B cell (primary cell): ENCODE measurements around the gene PPP1R16B. TPM values are rescaled to one million over a fixed set of nuclear protein-coding genes. Genes with fewer than 3 reads are reported as not detected.

Experiments
- ATAC-seq: fragments of 200-7000 bp; cut with Tn5 transposase; one replicate; pipeline ENCODE4 v1.10.0; 2021; ENCODE audit warnings: low read depth, mild to moderate bottlenecking, moderate number of reproducible peaks, moderate library complexity
- CTCF ChIA-PET: fragments of 350-600 bp; sonication (Branson Sonifier 250); formaldehyde crosslinking; loops from one replicate; lab custom pipeline; 2021; ENCODE audit warnings: antibody characterized with exemption, inconsistent platforms; lab: Charles Lee
- POLR2A ChIA-PET: fragments of 350-600 bp; sonication (Branson Sonifier 250); formaldehyde crosslinking; loops from one replicate; lab custom pipeline; 2021; ENCODE audit warnings: antibody characterized with exemption; lab: Charles Lee
- DNase-seq: peaks from one replicate; pipeline ENCODE4 v3.0.0; 2013
- H2AFZ ChIP-seq: 2 replicates; pipeline ENCODE4 v1.6.1; 2012; ENCODE audit warnings: mild to moderate bottlenecking, low read depth, low read length; ENCODE audit not compliant: insufficient read depth, poor library complexity, severe bottlenecking
- H3K27ac ChIP-seq, 2 donors: 1 replicate in 1 of 2; 2 replicates in 1 of 2; pipeline ENCODE4 v1.5.1; 2012 to 2013; ENCODE audit warnings: low read length in 2 of 2, mild to moderate bottlenecking in 2 of 2, moderate library complexity in 1 of 2
- H3K27me3 ChIP-seq, 4 experiments: fragments of 200-600 bp in 1 of 4; sonication (generic) in 1 of 4; replicated peaks in 1 of 4; 1 replicate in 2 of 4; 2 replicates in 2 of 4; pipeline versions ENCODE4 v1.6.1 to v1.7.0; 2013 to 2016; ENCODE audit warnings: low read length in 3 of 4, mild to moderate bottlenecking in 2 of 4, mixed read lengths in 1 of 4, moderate library complexity in 1 of 4; ENCODE audit not compliant: insufficient read depth in 4 of 4, control insufficient read depth in 3 of 4; ENCODE audit errors: control extremely low read depth in 1 of 4
- H3K36me3 ChIP-seq, 2 experiments: replicated peaks in 1 of 2; 1 replicate in 1 of 2; 2 replicates in 1 of 2; pipeline versions ENCODE4 v1.6.1 to v1.7.1; 2013; ENCODE audit warnings: low read length in 1 of 2; ENCODE audit not compliant: insufficient read depth in 2 of 2, control insufficient read depth in 1 of 2; ENCODE audit errors: control extremely low read depth in 1 of 2, extremely low read depth in 1 of 2
- H3K4me1 ChIP-seq, 2 donors: fragments of 200-600 bp in 1 of 2; sonication (generic) in 1 of 2; 1 replicate in 1 of 2; 2 replicates in 1 of 2; pipeline versions ENCODE4 v1.5.1 to v1.6.1; 2013 to 2017; ENCODE audit warnings: low read length in 2 of 2; ENCODE audit not compliant: control insufficient read depth in 2 of 2, insufficient read depth in 2 of 2
- H3K4me2 ChIP-seq: replicated peaks from 2 replicates; pipeline ENCODE3; 2012; ENCODE audit warnings: mild to moderate bottlenecking, low read depth, low read length; ENCODE audit not compliant: poor library complexity, severe bottlenecking
- H3K4me3 ChIP-seq, 5 experiments: fragments of 200-600 bp in 1 of 5; sonication (generic) in 1 of 5; 1 replicate in 3 of 5; 2 replicates in 2 of 5; pipeline versions ENCODE4 v1.5.1 to v1.7.0; 2011 to 2016; ENCODE audit warnings: low read length in 4 of 5, mild to moderate bottlenecking in 4 of 5, low read depth in 2 of 5, control low read depth in 1 of 5, moderate library complexity in 1 of 5; ENCODE audit not compliant: insufficient read depth in 1 of 5; ENCODE audit errors: control extremely low read depth in 1 of 5, extremely low read depth in 1 of 5
- H3K79me2 ChIP-seq: fragments of 200-600 bp; sonication (generic); one replicate; pipeline ENCODE4 v1.6.0; 2016; ENCODE audit warnings: low read length; ENCODE audit not compliant: control insufficient read depth, insufficient read depth
- H3K9ac ChIP-seq: fragments of 200-600 bp; sonication (generic); 2 replicates; pipeline ENCODE4 v1.6.1; 2017; ENCODE audit warnings: mild to moderate bottlenecking, low read length, moderate library complexity
- H3K9me3 ChIP-seq, 3 donors: one replicate each; pipeline versions ENCODE4 v1.6.1 to v1.7.1; 2013; ENCODE audit warnings: low read length in 2 of 3; ENCODE audit not compliant: control insufficient read depth in 2 of 3, insufficient read depth in 1 of 3; ENCODE audit errors: control extremely low read depth in 1 of 3
- H4K20me1 ChIP-seq: 2 replicates; pipeline ENCODE4 v1.6.0; 2012; ENCODE audit warnings: mild to moderate bottlenecking, low read length; ENCODE audit not compliant: insufficient read depth, control insufficient read depth, poor library complexity, severe bottlenecking
- H3K27ac Mint-ChIP-seq: one replicate; pipeline ENCODE4 v1.8.0; 2021; ENCODE audit warnings: mixed read lengths
- H3K27me3 Mint-ChIP-seq: one replicate; pipeline ENCODE4 v1.8.0; 2021; ENCODE audit warnings: mixed read lengths
- H3K4me1 Mint-ChIP-seq: one replicate; pipeline ENCODE4 v1.8.0; 2021; ENCODE audit warnings: mixed read lengths
- H3K4me3 Mint-ChIP-seq: one replicate; pipeline ENCODE4 v1.8.0; 2021; ENCODE audit warnings: mixed read lengths
- H3K9me3 Mint-ChIP-seq: one replicate; pipeline ENCODE4 v1.8.0; 2022; ENCODE audit warnings: mixed read lengths; ENCODE audit not compliant: insufficient read depth
- CTCF ChIP-seq: fragments of 200-600 bp; IDR thresholded peaks from one replicate; pipeline ENCODE4 v1.8.0; 2022; ENCODE audit warnings: antibody characterized with exemption, mild to moderate bottlenecking
- EZH2 ChIP-seq: IDR thresholded peaks from 2 replicates; pipeline ENCODE4 v1.6.1; 2012; ENCODE audit warnings: borderline replicate concordance, low read depth, mild to moderate bottlenecking, moderate library complexity, low read length; ENCODE audit not compliant: insufficient read depth, poor library complexity, severe bottlenecking
- WGBS: methylation state at CpG from one replicate; pipeline ENCODE4 v1.1.5; 2013; ENCODE audit warnings: missing lambda C conversion rate; ENCODE audit not compliant: insufficient coverage; 5-methylcytosine and 5-hydroxymethylcytosine counted together
- intact Hi-C: fragments of 100-400 bp; cut with micrococcal nuclease; formaldehyde crosslinking; loops from one replicate; pipeline ENCODE4 v1.10.0; 2022
- polyA plus RNA-seq: library from polyadenylated mRNA; depleted of rRNA; stranded (reverse); fragments of >200 nt; gene quantifications from 2 replicates; pipeline ENCODE4 v1.2.3, GENCODE V29; 2012
- total RNA-seq, 2 donors: library from RNA; stranded (reverse); fragments of 120-200 nt in 1 of 2; gene quantifications; 1 replicate in 1 of 2; 2 replicates in 1 of 2; pipeline versions ENCODE4 v1.2.3 to v1.2.4, GENCODE V29; 2013 to 2022

Gene PPP1R16B
- total and polyA plus RNA-seq, 2 donors (not counting 1 experiment from before 2014, with no cell fraction given), result 58.8 to 108 TPM

DNA sequence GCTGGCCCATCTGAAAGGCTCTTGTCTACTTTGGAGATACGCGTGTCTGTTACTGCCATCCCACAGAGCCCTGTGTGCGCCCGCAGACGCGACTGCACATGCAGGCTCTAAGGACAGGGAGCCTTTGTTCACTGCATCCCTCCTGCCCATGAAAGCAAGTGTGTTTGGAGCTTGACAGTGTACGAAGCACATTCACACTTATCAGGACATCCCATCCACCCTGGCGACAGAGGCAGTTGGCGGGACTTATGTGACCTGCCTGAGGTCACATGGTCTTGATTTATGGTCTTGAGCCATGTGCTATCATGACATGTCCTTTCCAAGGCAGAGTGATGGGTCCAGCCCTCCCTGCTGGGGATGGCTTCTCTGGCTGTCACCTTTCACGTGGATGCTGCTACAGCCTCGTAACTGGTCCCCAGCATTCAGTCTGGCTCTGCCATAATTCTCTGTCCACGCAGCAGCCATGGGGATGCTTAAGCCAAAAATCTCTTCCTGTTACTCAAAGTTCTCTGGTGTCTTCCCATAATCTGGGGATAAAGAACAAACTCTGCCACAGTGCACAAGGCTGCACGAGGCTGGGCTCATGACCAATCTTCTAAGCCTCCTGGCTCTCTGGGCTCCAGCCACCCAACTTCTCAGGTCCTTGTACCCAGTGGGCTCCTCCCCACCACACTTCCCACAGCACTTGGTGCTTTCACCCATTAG lies 84.4 kb downstream of the PPP1R16B start:
- no peak overlapping the region for H3K4me3 Mint-ChIP-seq
- Histone ChIP-seq H3K79me2 (peaks cover 90% of the 10 kb centered on the region), H3K4me2 (no peak overlapping the region), H2AFZ (no peak overlapping the region), H3K9me3 (peaks cover 0 to 4% (median 4%) of the 10 kb centered on the region in 3 donors), H3K9ac (no peak overlapping the region), H3K27ac (peak overlapping the region; percentile 22 to 57), H3K4me1 (peaks cover 49 to 88% of the 10 kb centered on the region in 2 donors), H3K27me3 (no peaks in the 10 kb centered on the region), H3K36me3 (peaks cover 2 to 48% of the 10 kb centered on the region in 2 experiments), H3K4me3 (no peak overlapping the region), H4K20me1 (peaks cover 14% of the 10 kb centered on the region)
- H3K4me1 Mint-ChIP-seq, result peaks cover 77% of the 10 kb centered on the region
- no peak for ATAC-seq
- CTCF ChIA-PET, result interaction anchor here (1.4 to 11.0 kb wide), 6 partner anchors 9 to 83 kb away, joined by 4 to 141 read pairs (median 99); partner anchors contain the start of gene PPP1R16B
- POLR2A ChIA-PET, result interaction anchor here (0.6 to 3.9 kb wide), 3 partner anchors 9 to 47 kb away, joined by 5 to 37 read pairs (median 20); no protein-coding TSS in a partner anchor
- H3K27me3 Mint-ChIP-seq, result no peaks in the 10 kb centered on the region
- H3K27ac Mint-ChIP-seq, result peak overlapping the region; percentile 87
- DNase-seq, result no peak
- TF ChIP-seq EZH2 (no peak), CTCF (no peak)
- intact Hi-C loops, result loop anchor here (5.0 kb wide), 2 partner anchors 63 to 143 kb away; partner anchors contain the start of gene ACTR5
- no peaks in the 10 kb centered on the region for H3K9me3 Mint-ChIP-seq
- WGBS, result 94% methylated on average over 13 of the region's 13 CpGs

DNA sequence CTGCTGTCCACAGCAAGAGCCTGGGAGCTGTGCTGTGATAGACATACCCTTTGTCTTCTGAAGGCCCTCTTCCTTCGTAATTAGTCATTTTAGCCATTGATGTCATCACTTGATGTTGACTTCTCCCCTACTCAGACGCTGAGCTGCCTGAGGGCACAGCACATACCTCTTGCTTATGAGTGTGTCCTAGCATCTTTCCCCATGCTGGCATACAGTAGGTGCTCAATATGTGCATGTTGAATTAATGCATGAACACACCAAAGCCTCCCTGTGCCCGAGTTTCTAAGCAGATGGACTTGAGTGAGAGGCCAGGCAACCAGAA lies 85.0 kb downstream of the PPP1R16B start:
- peaks cover 14% of the 10 kb centered on the region for H4K20me1 ChIP-seq
- Mint-ChIP-seq H3K4me3 (no peak overlapping the region), H3K27ac (peak overlapping the region; percentile 87), H3K9me3 (no peaks in the 10 kb centered on the region), H3K4me1 (peaks cover 72% of the 10 kb centered on the region), H3K27me3 (no peaks in the 10 kb centered on the region)
- H3K27me3 ChIP-seq, result no peaks in the 10 kb centered on the region
- no peak overlapping the region for H2AFZ ChIP-seq
- H3K4me2 ChIP-seq, result no peak overlapping the region
- ATAC-seq (no peak), DNase-seq (no peak)
- intact Hi-C loops, result loop anchor here (5.0 kb wide), 2 partner anchors 63 to 143 kb away; partner anchors contain the start of gene ACTR5
- POLR2A ChIA-PET, result interaction anchor here (3.8 to 3.9 kb wide), 2 partner anchors 10 to 15 kb away, joined by 20 to 37 read pairs; no protein-coding TSS in a partner anchor
- H3K9ac ChIP-seq, result no peak overlapping the region
- peaks cover 45 to 82% of the 10 kb centered on the region in 2 donors for H3K4me1 ChIP-seq
- WGBS, result 92% methylated on average over 3 of the region's 3 CpGs
- no peak overlapping the region for H3K4me3 ChIP-seq
- H3K9me3 ChIP-seq, result peaks cover 0 to 4% (median 4%) of the 10 kb centered on the region in 3 donors
- peak overlapping the region; percentile 22 to 57 for H3K27ac ChIP-seq
- peaks cover 2 to 53% of the 10 kb centered on the region in 2 experiments for H3K36me3 ChIP-seq
- CTCF ChIA-PET, result interaction anchor here (1.2 to 11.0 kb wide), 7 partner anchors 9 to 241 kb away, joined by 3 to 141 read pairs (median 84); partner anchors contain the start of genes ACTR5 and PPP1R16B
- peaks cover 90% of the 10 kb centered on the region for H3K79me2 ChIP-seq
- TF ChIP-seq EZH2 (no peak), CTCF (no peak)
